WERI-Rb-1 (cell line): ENCODE data around the gene SPATA9.

Source experiments
- DNase-seq: peaks from one replicate; pipeline ENCODE4 v3.0.0-alpha.2; 2020
- H3K27ac ChIP-seq: fragments of 250-450 bp; sonication (Bioruptor Pico); 2 replicates; pipeline ENCODE4 v1.5.1; 2020; ENCODE audit warnings: mild to moderate bottlenecking, moderate library complexity
- H3K27me3 ChIP-seq: fragments of 250-450 bp; sonication (Bioruptor Pico); 2 replicates; pipeline ENCODE4 v1.5.1; 2021; ENCODE audit warnings: mild to moderate bottlenecking, low read depth, moderate library complexity; ENCODE audit not compliant: insufficient read depth, severe bottlenecking
- H3K36me3 ChIP-seq: fragments of 250-450 bp; sonication (Bioruptor Pico); 2 replicates; pipeline ENCODE4 v1.5.1; 2020; ENCODE audit warnings: mild to moderate bottlenecking, moderate library complexity
- H3K4me3 ChIP-seq: 2 replicates; pipeline ENCODE4 v1.5.1; 2011; ENCODE audit warnings: low read depth, mild to moderate bottlenecking, control low read depth, low read length
- H3K9me3 ChIP-seq: fragments of 250-450 bp; sonication (Bioruptor Pico); 2 replicates; pipeline ENCODE4 v1.5.1; 2021; ENCODE audit warnings: mild to moderate bottlenecking, moderate library complexity; ENCODE audit not compliant: severe bottlenecking
- TF ChIP-seq, protein P1 (sequence below): IDR thresholded peaks from 2 replicates; pipeline ENCODE4 v1.5.1; 2011; ENCODE audit warnings: low read depth, mild to moderate bottlenecking, control low read depth, inconsistent platforms, low read length

The SPATA9 gene

GRCh38 chr5:95704150-95704549 lies 21.4 kb upstream of the SPATA9 start:
- TF ChIP-seq, protein P1, sequence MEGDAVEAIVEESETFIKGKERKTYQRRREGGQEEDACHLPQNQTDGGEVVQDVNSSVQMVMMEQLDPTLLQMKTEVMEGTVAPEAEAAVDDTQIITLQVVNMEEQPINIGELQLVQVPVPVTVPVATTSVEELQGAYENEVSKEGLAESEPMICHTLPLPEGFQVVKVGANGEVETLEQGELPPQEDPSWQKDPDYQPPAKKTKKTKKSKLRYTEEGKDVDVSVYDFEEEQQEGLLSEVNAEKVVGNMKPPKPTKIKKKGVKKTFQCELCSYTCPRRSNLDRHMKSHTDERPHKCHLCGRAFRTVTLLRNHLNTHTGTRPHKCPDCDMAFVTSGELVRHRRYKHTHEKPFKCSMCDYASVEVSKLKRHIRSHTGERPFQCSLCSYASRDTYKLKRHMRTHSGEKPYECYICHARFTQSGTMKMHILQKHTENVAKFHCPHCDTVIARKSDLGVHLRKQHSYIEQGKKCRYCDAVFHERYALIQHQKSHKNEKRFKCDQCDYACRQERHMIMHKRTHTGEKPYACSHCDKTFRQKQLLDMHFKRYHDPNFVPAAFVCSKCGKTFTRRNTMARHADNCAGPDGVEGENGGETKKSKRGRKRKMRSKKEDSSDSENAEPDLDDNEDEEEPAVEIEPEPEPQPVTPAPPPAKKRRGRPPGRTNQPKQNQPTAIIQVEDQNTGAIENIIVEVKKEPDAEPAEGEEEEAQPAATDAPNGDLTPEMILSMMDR: no peak
- Histone ChIP-seq H3K9me3 (no peaks in the 10 kb centered on the region), H3K4me3 (no peak overlapping the region), H3K36me3 (no peaks in the 10 kb centered on the region), H3K27ac (no peak overlapping the region), H3K27me3 (no peaks in the 10 kb centered on the region)
- DNase-seq: no peak

DNA sequence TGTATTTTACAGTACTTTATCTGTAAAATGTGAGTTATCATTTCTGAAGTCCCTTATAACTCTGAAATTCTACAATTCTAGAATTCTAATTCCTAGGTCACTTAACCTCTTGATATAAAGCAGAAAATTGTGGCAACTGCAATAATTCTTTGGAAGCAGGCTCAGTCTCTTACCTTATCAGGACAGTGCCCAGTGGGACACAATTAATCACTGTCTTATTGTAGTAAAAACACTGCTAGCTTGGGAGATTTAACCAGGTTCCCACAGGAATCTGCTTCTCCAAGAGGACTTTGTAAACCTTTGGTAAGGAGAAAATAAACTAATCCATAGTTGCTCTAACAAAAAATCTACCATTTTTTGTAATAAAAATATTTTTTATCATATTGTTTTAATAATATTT lies 18.3 kb upstream of the SPATA9 start:
- no peak for DNase-seq
- Histone ChIP-seq H3K9me3 (no peaks in the 10 kb centered on the region), H3K27me3 (no peaks in the 10 kb centered on the region), H3K36me3 (no peaks in the 10 kb centered on the region), H3K4me3 (no peak overlapping the region), H3K27ac (no peak overlapping the region)
- TF ChIP-seq, protein P1: no peak

- no peak for DNase-seq
- TF ChIP-seq, protein P1: no peak
- H3K27me3 ChIP-seq: no peaks in the 10 kb centered on the region
Measured at GRCh38 chr5:95699337-95699736, 16.5 kb upstream of the SPATA9 start.

DNA sequence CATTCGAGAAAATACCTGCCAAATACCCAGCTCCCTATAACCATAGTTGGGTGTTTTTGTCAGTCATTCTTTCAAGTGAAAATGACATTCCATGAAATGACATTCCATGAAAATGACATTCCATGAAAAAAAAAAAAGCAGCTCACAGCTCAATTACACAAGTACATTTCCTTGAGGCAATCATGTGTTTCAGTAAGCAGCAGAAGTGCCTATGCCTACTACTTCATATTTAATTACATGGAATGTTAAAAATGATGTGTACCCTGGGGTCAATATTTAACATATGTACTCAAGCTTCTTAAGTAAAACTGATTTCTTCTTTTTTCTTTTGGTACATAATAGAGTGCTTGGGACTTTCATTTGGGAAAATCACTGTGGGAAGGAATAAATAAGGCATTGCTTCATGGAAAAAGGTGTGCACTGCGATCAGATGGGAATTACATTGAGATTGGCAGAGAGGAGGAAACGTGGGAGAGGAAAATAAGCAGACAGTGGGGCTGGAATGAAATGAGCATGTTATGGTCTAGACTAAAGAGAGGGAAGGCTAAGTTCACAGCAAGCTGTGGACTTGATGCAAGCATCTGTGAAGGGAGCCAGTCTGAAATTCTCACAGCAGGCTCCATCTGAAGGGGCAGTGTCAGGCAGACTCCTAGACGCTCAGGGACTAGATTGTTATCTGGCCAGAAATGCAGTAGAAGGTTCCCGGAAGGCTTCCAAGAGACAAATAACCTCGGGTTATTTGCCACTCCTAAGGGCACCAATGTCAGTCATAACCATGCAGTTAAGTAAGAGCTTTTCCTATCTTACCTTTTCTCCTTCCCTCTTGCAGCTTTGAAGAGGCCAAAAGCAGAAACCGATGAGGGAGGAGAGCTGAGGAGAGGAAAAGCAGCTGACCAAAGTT lies 15.2 kb upstream of the SPATA9 start:
- no peaks in the 10 kb centered on the region for H3K36me3 ChIP-seq
- H3K9me3 ChIP-seq: no peaks in the 10 kb centered on the region
- no peak overlapping the region for H3K27ac ChIP-seq
- no peaks in the 10 kb centered on the region for H3K27me3 ChIP-seq
- no peak overlapping the region for H3K4me3 ChIP-seq
- TF ChIP-seq, protein P1: no peak
- no peak for DNase-seq

More at GRCh38 chr5:95699337-95699736, 16.5 kb upstream of the SPATA9 start:
- Histone ChIP-seq H3K9me3 (no peaks in the 10 kb centered on the region), H3K36me3 (no peaks in the 10 kb centered on the region), H3K27ac (no peak overlapping the region), H3K4me3 (no peak overlapping the region)

- H3K4me3 ChIP-seq: no peak overlapping the region
- H3K36me3 ChIP-seq: no peaks in the 10 kb centered on the region
- TF ChIP-seq, protein P1: no peak
- no peaks in the 10 kb centered on the region for H3K9me3 ChIP-seq
- DNase-seq: no peak
- H3K27ac ChIP-seq: no peak overlapping the region
- H3K27me3 ChIP-seq: no peaks in the 10 kb centered on the region
Measured at GRCh38 chr5:95690333-95690732, 7.5 kb upstream of the SPATA9 start.
